Measurements from ENCODE around the gene COL7A1.

Gene COL7A1

DNA sequence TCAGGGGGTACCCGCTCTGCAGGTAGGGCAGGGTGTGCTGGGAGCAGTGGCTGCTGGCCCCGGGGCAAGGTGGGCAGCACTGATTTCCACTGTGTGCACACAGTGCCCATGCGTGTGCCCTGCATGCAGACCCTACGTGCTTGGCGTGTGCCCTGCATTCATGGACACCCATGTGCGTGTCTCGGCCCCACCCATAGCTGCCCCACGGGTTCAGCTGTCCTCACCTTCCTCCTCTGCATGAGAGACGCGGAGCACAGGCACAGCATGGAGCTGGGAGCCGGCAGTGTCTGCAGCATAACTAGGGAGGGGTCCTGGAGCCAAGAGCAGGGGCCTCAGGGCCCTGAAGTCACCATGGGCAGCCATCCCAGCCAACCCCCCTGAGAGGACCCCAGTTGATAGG, 29.9 kb downstream of the COL7A1 start:
- Histone ChIP-seq H2AFZ (ENCODE audit: low read depth, low read length) (no peak overlapping the region), H3K9me3 (ENCODE audit: insufficient read depth, low read length) (no peaks in the 10 kb centered on the region), H3K4me3 (ENCODE audit: low read length) (no peak overlapping the region), H4K20me1 (ENCODE audit: insufficient read depth, low read length) (no peaks in the 10 kb centered on the region), H3K36me3 (replicated peaks; ENCODE audit: low read depth, low read length) (no peaks in the 10 kb centered on the region), H3K4me1 (ENCODE audit: low read length) (peaks cover 13% of the 10 kb centered on the region), H3K9ac (ENCODE audit: low read length) (no peak overlapping the region), H3K27ac (ENCODE audit: low read length) (no peak overlapping the region), H3K79me2 (ENCODE audit: low read length) (no peaks in the 10 kb centered on the region), H3K27me3 (ENCODE audit: low read depth, low read length) (no peaks in the 10 kb centered on the region), H3K4me2 (ENCODE audit: low read length) (no peak overlapping the region)
- TF ChIP-seq EZH2phosphoT487 (IDR thresholded peaks at IDR 0.05; ENCODE audit: low read depth) = no peak
- TF ChIP-seq, protein P1, sequence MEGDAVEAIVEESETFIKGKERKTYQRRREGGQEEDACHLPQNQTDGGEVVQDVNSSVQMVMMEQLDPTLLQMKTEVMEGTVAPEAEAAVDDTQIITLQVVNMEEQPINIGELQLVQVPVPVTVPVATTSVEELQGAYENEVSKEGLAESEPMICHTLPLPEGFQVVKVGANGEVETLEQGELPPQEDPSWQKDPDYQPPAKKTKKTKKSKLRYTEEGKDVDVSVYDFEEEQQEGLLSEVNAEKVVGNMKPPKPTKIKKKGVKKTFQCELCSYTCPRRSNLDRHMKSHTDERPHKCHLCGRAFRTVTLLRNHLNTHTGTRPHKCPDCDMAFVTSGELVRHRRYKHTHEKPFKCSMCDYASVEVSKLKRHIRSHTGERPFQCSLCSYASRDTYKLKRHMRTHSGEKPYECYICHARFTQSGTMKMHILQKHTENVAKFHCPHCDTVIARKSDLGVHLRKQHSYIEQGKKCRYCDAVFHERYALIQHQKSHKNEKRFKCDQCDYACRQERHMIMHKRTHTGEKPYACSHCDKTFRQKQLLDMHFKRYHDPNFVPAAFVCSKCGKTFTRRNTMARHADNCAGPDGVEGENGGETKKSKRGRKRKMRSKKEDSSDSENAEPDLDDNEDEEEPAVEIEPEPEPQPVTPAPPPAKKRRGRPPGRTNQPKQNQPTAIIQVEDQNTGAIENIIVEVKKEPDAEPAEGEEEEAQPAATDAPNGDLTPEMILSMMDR (IDR thresholded peaks at IDR 0.05; ENCODE audit: low read depth, low read length) = no peak

DNA sequence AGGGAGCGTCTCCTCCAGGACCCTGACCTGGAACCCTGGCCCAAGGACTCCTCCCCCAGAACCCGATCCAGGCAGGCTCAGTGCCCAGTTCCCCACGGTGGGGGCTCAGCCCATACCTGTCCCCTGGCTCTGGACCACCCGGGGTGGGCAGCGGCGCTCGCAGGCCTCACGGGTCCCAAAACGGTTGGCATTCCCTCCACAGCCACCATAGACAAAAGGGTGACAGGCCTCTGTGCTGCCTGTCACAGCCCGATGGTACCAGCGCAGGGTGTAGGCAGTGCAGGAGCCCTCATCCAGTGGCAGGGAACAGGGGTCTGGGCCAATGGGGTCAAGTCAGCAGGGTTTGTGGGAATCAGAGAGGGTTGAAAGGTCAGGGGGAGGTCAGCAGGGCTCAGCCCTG, 30.5 kb downstream of the COL7A1 start:
- Histone ChIP-seq H3K79me2 (ENCODE audit: low read length) (no peaks in the 10 kb centered on the region), H3K4me1 (ENCODE audit: low read length) (peaks cover 18% of the 10 kb centered on the region), H3K27ac (ENCODE audit: low read length) (no peak overlapping the region), H2AFZ (ENCODE audit: low read depth, low read length) (no peak overlapping the region), H3K27me3 (ENCODE audit: low read depth, low read length) (no peaks in the 10 kb centered on the region), H3K4me2 (ENCODE audit: low read length) (no peak overlapping the region), H3K9me3 (ENCODE audit: insufficient read depth, low read length) (no peaks in the 10 kb centered on the region), H4K20me1 (ENCODE audit: insufficient read depth, low read length) (no peaks in the 10 kb centered on the region), H3K9ac (ENCODE audit: low read length) (no peak overlapping the region), H3K36me3 (replicated peaks; ENCODE audit: low read depth, low read length) (no peaks in the 10 kb centered on the region), H3K4me3 (ENCODE audit: low read length) (no peak overlapping the region)
- TF ChIP-seq, protein P1 (IDR thresholded peaks at IDR 0.05; ENCODE audit: low read depth, low read length) = no peak
- no peak for TF ChIP-seq EZH2phosphoT487 (IDR thresholded peaks at IDR 0.05; ENCODE audit: low read depth)

GRCh38 chr3:48564022-48564421, 31.1 kb downstream of the COL7A1 start:
- Histone ChIP-seq H3K36me3 (replicated peaks; ENCODE audit: low read depth, low read length) (no peaks in the 10 kb centered on the region), H3K27ac (ENCODE audit: low read length) (no peak overlapping the region), H2AFZ (ENCODE audit: low read depth, low read length) (no peak overlapping the region), H3K9ac (ENCODE audit: low read length) (no peak overlapping the region), H3K4me3 (ENCODE audit: low read length) (no peak overlapping the region), H3K9me3 (ENCODE audit: insufficient read depth, low read length) (no peaks in the 10 kb centered on the region), H3K4me2 (ENCODE audit: low read length) (no peak overlapping the region), H3K27me3 (ENCODE audit: low read depth, low read length) (no peaks in the 10 kb centered on the region), H3K4me1 (ENCODE audit: low read length) (peaks cover 24% of the 10 kb centered on the region), H3K79me2 (ENCODE audit: low read length) (no peaks in the 10 kb centered on the region), H4K20me1 (ENCODE audit: insufficient read depth, low read length) (no peaks in the 10 kb centered on the region)
- TF ChIP-seq EZH2phosphoT487 (IDR thresholded peaks at IDR 0.05; ENCODE audit: low read depth) = no peak
- TF ChIP-seq, protein P1 (IDR thresholded peaks at IDR 0.05; ENCODE audit: low read depth, low read length) = no peak

DNA sequence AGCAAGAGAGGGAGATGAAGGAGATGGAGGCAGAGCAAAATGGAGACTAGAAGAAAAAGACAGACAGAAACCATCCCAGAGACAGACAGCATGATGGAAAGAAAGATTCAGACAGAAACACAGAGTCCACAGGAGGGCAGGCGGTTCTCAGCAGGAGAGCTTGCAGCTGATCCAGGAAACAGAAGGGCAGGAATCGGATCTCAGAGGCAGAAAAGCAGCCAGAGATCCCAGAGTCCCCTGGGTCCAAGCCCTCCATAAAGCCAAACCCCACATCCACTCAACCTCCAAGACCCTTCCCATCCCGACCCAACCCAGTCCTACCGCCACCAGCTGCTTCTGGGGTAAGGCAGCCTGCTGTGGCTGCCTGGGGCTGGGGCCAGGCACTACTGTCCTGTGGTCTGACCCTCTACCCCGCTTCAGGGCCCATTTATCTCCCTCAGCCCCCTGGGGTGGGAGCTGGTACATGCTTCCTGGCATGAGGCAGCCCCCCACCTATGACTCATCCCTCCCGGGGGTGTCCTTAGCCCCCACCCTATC, 31.7 kb downstream of the COL7A1 start, which contains the start of gene UCN2:
TSS of gene UCN2 (minus strand) at position 400 of the 537 bp plus-strand sequence. CDS start 657 bp downstream, outside the sequence.
- Histone ChIP-seq H3K4me3 (ENCODE audit: low read length) (no peak within 1 kb of the TSS), H3K27me3 (ENCODE audit: low read depth, low read length) (no peaks in the 10 kb centered on the region), H3K9me3 (ENCODE audit: insufficient read depth, low read length) (no peaks in the 10 kb centered on the region), H3K36me3 (replicated peaks; ENCODE audit: low read depth, low read length) (no peaks in the 10 kb centered on the region), H2AFZ (ENCODE audit: low read depth, low read length) (peak within 1 kb of the TSS; percentile 19; the same call in 1 of the 2 replicates), H3K4me1 (ENCODE audit: low read length) (peaks cover 30% of the 10 kb centered on the region), H3K4me2 (ENCODE audit: low read length) (no peak within 1 kb of the TSS), H4K20me1 (ENCODE audit: insufficient read depth, low read length) (no peaks in the 10 kb centered on the region), H3K9ac (ENCODE audit: low read length) (no peak within 1 kb of the TSS), H3K27ac (ENCODE audit: low read length) (no peak within 1 kb of the TSS), H3K79me2 (ENCODE audit: low read length) (no peaks in the 10 kb centered on the region)
- no peak for TF ChIP-seq EZH2phosphoT487 (IDR thresholded peaks at IDR 0.05; ENCODE audit: low read depth)
- TF ChIP-seq, protein P1 (IDR thresholded peaks at IDR 0.05; ENCODE audit: low read depth, low read length) = no peak

All from OCI-LY3 (cell line).